Activated CD4-positive, alpha-beta T cell treated with anti-CD3 and anti-CD28 coated beads for 48 hours (primary cell): Measurements from ENCODE around the gene WBP2.
"Not testable (repeated sequence)": the region's sequence is repeated elsewhere in the genome, so short reads cannot be mapped to it uniquely, and the experiment has no call there.

Experiments
- DNase-seq: peaks from one replicate; pipeline ENCODE4 v3.0.0-alpha.2; 2020

The WBP2 gene

GRCh38 chr17:75812096-75813013 is 42.8 kb downstream of the WBP2 start:
- no peak for DNase-seq

GRCh38 chr17:75811174-75811573 is 44.0 kb downstream of the WBP2 start:
- no peak for DNase-seq

GRCh38 chr17:75810756-75811155 is 44.4 kb downstream of the WBP2 start:
- not testable (repeated sequence) for DNase-seq

DNA sequence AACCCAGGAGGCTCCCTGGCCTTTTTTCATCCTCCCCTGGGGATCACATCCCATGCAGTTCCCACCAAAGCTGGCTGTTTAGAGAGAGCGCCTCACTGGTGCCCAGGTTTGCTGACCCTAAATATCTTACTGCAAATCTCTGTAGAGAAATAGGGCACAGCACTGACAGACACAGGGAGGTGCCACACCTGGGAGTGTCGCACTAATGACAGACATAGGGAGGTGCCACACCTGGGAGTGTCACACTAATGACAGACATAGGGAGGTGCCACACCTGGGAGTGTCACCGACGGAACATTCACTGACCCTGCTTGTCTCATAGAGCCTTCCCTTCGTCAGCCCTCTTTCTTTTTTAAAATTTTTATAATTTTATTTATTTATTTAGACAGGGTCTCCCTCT is 44.9 kb downstream of the WBP2 start:
- DNase-seq: no peak

DNA sequence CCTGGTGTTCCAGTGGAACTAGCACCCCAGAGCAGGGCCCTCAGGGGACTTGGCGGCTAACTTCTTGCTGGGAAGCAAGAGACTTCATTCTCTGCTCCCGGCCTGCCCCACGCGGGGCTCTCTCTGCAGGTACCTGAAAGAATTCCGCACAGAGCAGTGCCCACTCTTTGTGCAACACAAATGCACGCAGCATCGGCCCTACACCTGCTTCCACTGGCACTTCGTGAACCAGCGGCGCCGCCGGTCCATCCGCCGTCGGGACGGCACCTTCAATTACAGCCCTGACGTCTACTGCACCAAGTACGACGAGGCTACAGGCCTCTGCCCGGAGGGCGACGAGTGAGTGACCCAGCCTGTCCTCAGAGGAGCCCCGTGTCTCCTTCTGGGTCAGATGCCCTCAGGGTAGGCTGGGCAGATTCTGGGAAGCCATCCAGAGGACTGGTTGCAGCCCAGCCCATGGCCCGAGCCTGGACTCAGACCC is 45.5 kb downstream of the WBP2 start:
- no peak for DNase-seq

DNA sequence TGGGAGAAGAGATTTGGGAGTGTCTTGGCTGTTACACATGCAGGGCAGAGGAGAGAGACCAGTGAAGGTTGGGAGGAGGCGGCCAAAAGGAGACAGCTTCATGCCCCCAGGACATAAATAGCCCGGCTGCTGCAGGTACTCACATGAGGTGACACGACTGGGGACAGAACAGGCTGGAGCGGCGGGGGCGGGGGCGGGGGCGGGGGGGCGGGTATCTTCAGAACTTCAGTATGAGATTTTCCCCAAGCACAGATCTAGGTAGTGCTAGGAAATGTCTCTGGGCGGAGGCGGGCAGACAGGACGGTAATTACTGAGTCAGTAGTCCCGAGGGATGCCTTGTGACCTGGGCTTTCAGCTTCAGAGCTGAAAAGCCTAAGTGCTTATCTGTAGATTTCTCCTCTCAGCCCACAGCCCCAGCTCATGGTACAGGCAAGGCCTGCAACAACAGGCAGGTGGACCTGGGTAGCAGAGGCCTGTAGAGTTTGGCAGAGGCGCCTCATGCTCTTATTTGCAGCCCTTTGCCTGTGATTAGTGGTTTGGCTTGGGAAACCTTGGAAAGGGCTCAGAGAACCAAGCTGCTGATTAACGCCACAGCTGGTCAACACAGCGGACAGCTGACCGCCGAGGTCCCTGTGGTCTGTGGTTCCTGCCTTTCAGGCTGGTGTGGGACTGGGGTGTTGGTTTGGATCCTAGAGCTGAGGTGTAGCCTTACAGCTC is 46.1 kb downstream of the WBP2 start:
- DNase-seq: no peak

- no peak for DNase-seq
Observed at GRCh38 chr17:75808549-75808904, 46.6 kb downstream of the WBP2 start.

GRCh38 chr17:75807861-75808260 is 47.3 kb downstream of the WBP2 start:
- DNase-seq: no peak

- no peak for DNase-seq
Observed at GRCh38 chr17:75806822-75807500, 48.2 kb downstream of the WBP2 start.

DNA sequence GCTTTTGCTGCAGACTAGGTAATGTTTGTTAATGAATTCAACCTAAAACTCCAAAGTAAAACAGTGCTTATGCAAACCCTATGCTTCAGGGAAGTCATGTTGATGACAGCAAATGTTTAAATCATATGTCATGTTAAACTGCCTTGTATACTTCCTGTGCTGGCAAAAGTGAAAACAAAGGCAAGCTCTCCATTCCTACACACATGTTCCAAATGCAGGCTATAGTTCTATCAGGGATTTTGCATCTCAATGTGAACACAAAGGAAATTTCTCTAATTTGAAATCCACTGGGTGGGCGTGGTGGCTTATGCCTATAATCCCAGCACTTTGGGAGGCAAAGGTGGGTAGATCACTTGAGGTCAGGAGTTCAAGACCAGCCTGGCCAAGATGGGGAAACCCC is 51.3 kb downstream of the WBP2 start:
- DNase-seq: no peak

- DNase-seq: no peak
Observed at GRCh38 chr17:75799402-75799801, 55.7 kb downstream of the WBP2 start.

GRCh38 chr17:75795820-75796607 is 59.1 kb downstream of the WBP2 start:
- no peak for DNase-seq
